ENCODE measurements around the gene SUN3.

Gene SUN3

GRCh38 chr7:47968847-47969774, 59.8 kb downstream of the SUN3 start:
- no peak overlapping the region for H2BK5ac ChIP-seq (ENCODE audit: low read depth, low read length, poor library complexity, severe bottlenecking)
- peak; percentile 71 for DNase-seq
- H2AK5ac ChIP-seq (ENCODE audit: low read length, severe bottlenecking) = peak overlapping the region; percentile 78
- H2BK15ac ChIP-seq (ENCODE audit: low read depth, poor library complexity, severe bottlenecking) = no peak overlapping the region
- no peak overlapping the region for H3K9ac ChIP-seq (ENCODE audit: low read length)
- no peak overlapping the region for H3K23ac ChIP-seq (ENCODE audit: low read length in 2 of 2)
- no peak overlapping the region for H4K8ac ChIP-seq (ENCODE audit: low read length)
- H4K91ac ChIP-seq (ENCODE audit: low read length) = no peak overlapping the region
- no peaks in the 10 kb centered on the region for H3K9me3 ChIP-seq (ENCODE audit: control insufficient read depth, low read length)
- H3K18ac ChIP-seq (ENCODE audit: low read depth in 1 of 2, low read length in 2 of 2) = no peak overlapping the region
- peak overlapping the region in 1 of 2 experiments; percentile 60 for H2BK12ac ChIP-seq (ENCODE audit: low read length in 2 of 2)
- H3K4me1 ChIP-seq (ENCODE audit: control insufficient read depth, insufficient read depth, low read depth, low read length) = peaks cover 2% of the 10 kb centered on the region
- no peaks in the 10 kb centered on the region for H3K27me3 ChIP-seq (ENCODE audit: control insufficient read depth in 1 of 2, insufficient read depth in 1 of 2, low read length in 2 of 2)
- H3K79me1 ChIP-seq (replicated peaks; ENCODE audit: low read length, poor library complexity, severe bottlenecking) = peaks cover 28% of the 10 kb centered on the region
- H3K4me2 ChIP-seq (ENCODE audit: low read length, poor library complexity, severe bottlenecking) = no peak overlapping the region
- no peak overlapping the region for H3K4me3 ChIP-seq (ENCODE audit: insufficient read depth in 1 of 2, low read depth in 1 of 2, low read length in 2 of 2)
- WGBS = 53% methylated on average over 5 of the region's 5 CpGs
- H3K27ac ChIP-seq (ENCODE audit: low read length, poor library complexity, severe bottlenecking) = no peak overlapping the region
- H3K36me3 ChIP-seq (ENCODE audit: control insufficient read depth in 1 of 2, insufficient read depth in 2 of 2, low read depth in 1 of 2, low read length in 2 of 2) = peaks cover 47 to 85% of the 10 kb centered on the region in 2 experiments
- H2BK120ac ChIP-seq (ENCODE audit: low read depth, low read length) = no peak overlapping the region
- no peak overlapping the region for H3K14ac ChIP-seq (ENCODE audit: low read length in 2 of 2)
- no peak overlapping the region for H2AFZ ChIP-seq (ENCODE audit: low read depth, low read length)
- H3K4ac ChIP-seq (ENCODE audit: low read depth in 1 of 2, low read length in 2 of 2) = no peak overlapping the region

GRCh38 chr7:47967708-47968107, 61.2 kb downstream of the SUN3 start:
- no peak overlapping the region for H4K8ac ChIP-seq (ENCODE audit: low read length)
- H2BK15ac ChIP-seq (ENCODE audit: low read depth, poor library complexity, severe bottlenecking) = no peak overlapping the region
- H4K91ac ChIP-seq (ENCODE audit: low read length) = no peak overlapping the region
- no peak for DNase-seq
- no peak overlapping the region for H3K4me3 ChIP-seq (ENCODE audit: insufficient read depth in 1 of 2, low read depth in 1 of 2, low read length in 2 of 2)
- peaks cover 2% of the 10 kb centered on the region for H3K4me1 ChIP-seq (ENCODE audit: control insufficient read depth, insufficient read depth, low read depth, low read length)
- no peak overlapping the region for H2BK12ac ChIP-seq (ENCODE audit: low read length in 2 of 2)
- no peaks in the 10 kb centered on the region for H3K9me3 ChIP-seq (ENCODE audit: control insufficient read depth, low read length)
- H3K79me1 ChIP-seq (replicated peaks; ENCODE audit: low read length, poor library complexity, severe bottlenecking) = peaks cover 24% of the 10 kb centered on the region
- no peaks in the 10 kb centered on the region for H3K27me3 ChIP-seq (ENCODE audit: control insufficient read depth in 1 of 2, insufficient read depth in 1 of 2, low read length in 2 of 2)
- no peak overlapping the region for H3K9ac ChIP-seq (ENCODE audit: low read length)
- H3K27ac ChIP-seq (ENCODE audit: low read length, poor library complexity, severe bottlenecking) = no peak overlapping the region
- 20% methylated on average over 1 of the region's 2 CpGs for WGBS
- no peak overlapping the region for H3K23ac ChIP-seq (ENCODE audit: low read length in 2 of 2)
- H3K4me2 ChIP-seq (ENCODE audit: low read length, poor library complexity, severe bottlenecking) = no peak overlapping the region
- H2AK5ac ChIP-seq (ENCODE audit: low read length, severe bottlenecking) = no peak overlapping the region
- no peak overlapping the region for H3K4ac ChIP-seq (ENCODE audit: low read depth in 1 of 2, low read length in 2 of 2)
- no peak overlapping the region for H2BK5ac ChIP-seq (ENCODE audit: low read depth, low read length, poor library complexity, severe bottlenecking)
- H3K36me3 ChIP-seq (ENCODE audit: control insufficient read depth in 1 of 2, insufficient read depth in 2 of 2, low read depth in 1 of 2, low read length in 2 of 2) = peaks cover 42 to 85% of the 10 kb centered on the region in 2 experiments
- no peak overlapping the region for H3K14ac ChIP-seq (ENCODE audit: low read length in 2 of 2)
- H2BK120ac ChIP-seq (ENCODE audit: low read depth, low read length) = no peak overlapping the region
- no peak overlapping the region for H3K18ac ChIP-seq (ENCODE audit: low read depth in 1 of 2, low read length in 2 of 2)
- no peak overlapping the region for H2AFZ ChIP-seq (ENCODE audit: low read depth, low read length)

GRCh38 chr7:47967123-47967522, 61.8 kb downstream of the SUN3 start:
- Histone ChIP-seq H3K18ac (ENCODE audit: low read depth in 1 of 2, low read length in 2 of 2) (no peak overlapping the region), H3K79me1 (replicated peaks; ENCODE audit: low read length, poor library complexity, severe bottlenecking) (peaks cover 26% of the 10 kb centered on the region), H2BK15ac (ENCODE audit: low read depth, poor library complexity, severe bottlenecking) (no peak overlapping the region), H4K8ac (ENCODE audit: low read length) (peak overlapping the region; percentile 24), H3K9me3 (ENCODE audit: control insufficient read depth, low read length) (no peaks in the 10 kb centered on the region), H3K4ac (ENCODE audit: low read depth in 1 of 2, low read length in 2 of 2) (no peak overlapping the region), H3K36me3 (ENCODE audit: control insufficient read depth in 1 of 2, insufficient read depth in 2 of 2, low read depth in 1 of 2, low read length in 2 of 2) (peaks cover 45 to 85% of the 10 kb centered on the region in 2 experiments), H3K4me2 (ENCODE audit: low read length, poor library complexity, severe bottlenecking) (no peak overlapping the region), H3K27ac (ENCODE audit: low read length, poor library complexity, severe bottlenecking) (no peak overlapping the region), H3K4me3 (ENCODE audit: insufficient read depth in 1 of 2, low read depth in 1 of 2, low read length in 2 of 2) (no peak overlapping the region), H4K91ac (ENCODE audit: low read length) (no peak overlapping the region), H2BK12ac (ENCODE audit: low read length in 2 of 2) (peak overlapping the region in 1 of 2 experiments; percentile 49), H3K9ac (ENCODE audit: low read length) (no peak overlapping the region), H2BK120ac (ENCODE audit: low read depth, low read length) (no peak overlapping the region), H2BK5ac (ENCODE audit: low read depth, low read length, poor library complexity, severe bottlenecking) (no peak overlapping the region), H3K23ac (ENCODE audit: low read length in 2 of 2) (no peak overlapping the region), H3K14ac (ENCODE audit: low read length in 2 of 2) (no peak overlapping the region), H2AFZ (ENCODE audit: low read depth, low read length) (no peak overlapping the region), H3K27me3 (ENCODE audit: control insufficient read depth in 1 of 2, insufficient read depth in 1 of 2, low read length in 2 of 2) (no peaks in the 10 kb centered on the region), H2AK5ac (ENCODE audit: low read length, severe bottlenecking) (no peak overlapping the region), H3K4me1 (ENCODE audit: control insufficient read depth, insufficient read depth, low read depth, low read length) (peaks cover 2% of the 10 kb centered on the region)
- no peak for DNase-seq
- 96% methylated on average over 5 of the region's 5 CpGs for WGBS

- H3K23ac ChIP-seq (ENCODE audit: low read length in 2 of 2) = no peak overlapping the region
- peaks cover 28% of the 10 kb centered on the region for H3K79me1 ChIP-seq (replicated peaks; ENCODE audit: low read length, poor library complexity, severe bottlenecking)
- no peak overlapping the region for H4K8ac ChIP-seq (ENCODE audit: low read length)
- DNase-seq = no peak
- no peak overlapping the region for H3K18ac ChIP-seq (ENCODE audit: low read depth in 1 of 2, low read length in 2 of 2)
- no peak overlapping the region for H2AK5ac ChIP-seq (ENCODE audit: low read length, severe bottlenecking)
- H2BK12ac ChIP-seq (ENCODE audit: low read length in 2 of 2) = no peak overlapping the region
- H2BK120ac ChIP-seq (ENCODE audit: low read depth, low read length) = no peak overlapping the region
- no peak overlapping the region for H3K27ac ChIP-seq (ENCODE audit: low read length, poor library complexity, severe bottlenecking)
- no peak overlapping the region for H4K91ac ChIP-seq (ENCODE audit: low read length)
- no peak overlapping the region for H3K14ac ChIP-seq (ENCODE audit: low read length in 2 of 2)
- H3K36me3 ChIP-seq (ENCODE audit: control insufficient read depth in 1 of 2, insufficient read depth in 2 of 2, low read depth in 1 of 2, low read length in 2 of 2) = peaks cover 49 to 91% of the 10 kb centered on the region in 2 experiments
- H3K4me3 ChIP-seq (ENCODE audit: insufficient read depth in 1 of 2, low read depth in 1 of 2, low read length in 2 of 2) = no peak overlapping the region
- H3K4me2 ChIP-seq (ENCODE audit: low read length, poor library complexity, severe bottlenecking) = no peak overlapping the region
- no peaks in the 10 kb centered on the region for H3K9me3 ChIP-seq (ENCODE audit: control insufficient read depth, low read length)
- H3K4ac ChIP-seq (ENCODE audit: low read depth in 1 of 2, low read length in 2 of 2) = no peak overlapping the region
- no peak overlapping the region for H3K9ac ChIP-seq (ENCODE audit: low read length)
- H2BK5ac ChIP-seq (ENCODE audit: low read depth, low read length, poor library complexity, severe bottlenecking) = no peak overlapping the region
- H2BK15ac ChIP-seq (ENCODE audit: low read depth, poor library complexity, severe bottlenecking) = no peak overlapping the region
- WGBS = 99% methylated on average over 5 of the region's 5 CpGs
- H3K27me3 ChIP-seq (ENCODE audit: control insufficient read depth in 1 of 2, insufficient read depth in 1 of 2, low read length in 2 of 2) = no peaks in the 10 kb centered on the region
- peaks cover 3% of the 10 kb centered on the region for H3K4me1 ChIP-seq (ENCODE audit: control insufficient read depth, insufficient read depth, low read depth, low read length)
- H2AFZ ChIP-seq (ENCODE audit: low read depth, low read length) = no peak overlapping the region
Measured at GRCh38 chr7:47965456-47965855, 63.5 kb downstream of the SUN3 start.
